ENCODE results near the gene PSMB10. TPM values are rescaled to one million over a fixed set of nuclear protein-coding genes. Genes with fewer than 3 reads are reported as not detected.

The PSMB10 gene
- total RNA-seq, 1 experiment from 2014 or later = 41.0 TPM

GRCh38 chr16:67977469-67978227, 41.0 kb upstream of the PSMB10 start:
- TF ChIP-seq EZH2phosphoT487 (IDR thresholded peaks at IDR 0.05; ENCODE audit: borderline replicate concordance) = no peak
- no peak for TF ChIP-seq ELF1 (IDR thresholded peaks at IDR 0.05; ENCODE audit: borderline replicate concordance, low read depth)
- TF ChIP-seq CTCF (IDR thresholded peaks at IDR 0.05 in 2 of 3, conservative IDR thresholded peaks at IDR 0.05 in 1 of 3; ENCODE audit: borderline replicate concordance in 1 of 3, insufficient read depth in 1 of 3, low read depth in 2 of 3, low read length in 2 of 3) = no peak
- TF ChIP-seq FOSL1 (IDR thresholded peaks at IDR 0.05; ENCODE audit: low read depth) = no peak
- no peak for TF ChIP-seq JUND (IDR thresholded peaks at IDR 0.05)
- TF ChIP-seq YY1 (IDR thresholded peaks at IDR 0.05; ENCODE audit: extremely low read depth, insufficient replicate concordance, low read depth, low read length) = no peak
- TF ChIP-seq POLR2A (IDR thresholded peaks at IDR 0.05; ENCODE audit: borderline replicate concordance, extremely low read depth, insufficient read depth, insufficient read length) = no peak
- TF ChIP-seq REST (IDR thresholded peaks at IDR 0.05; ENCODE audit: low read depth) = no peak
- no peak for TF ChIP-seq EZH2 (IDR thresholded peaks at IDR 0.05)
- no peak for TF ChIP-seq EGR1 (IDR thresholded peaks at IDR 0.05; ENCODE audit: low read depth)
- no peak for TF ChIP-seq POLR2AphosphoS5 (IDR thresholded peaks at IDR 0.05; ENCODE audit: low read depth, low read length)
- no peak for TF ChIP-seq MAX (IDR thresholded peaks at IDR 0.05)
- TF ChIP-seq TCF7L2 (IDR thresholded peaks at IDR 0.05; ENCODE audit: borderline replicate concordance, extremely low read depth, insufficient read depth, insufficient read length) = no peak
- TF ChIP-seq ZNF274 (IDR thresholded peaks at IDR 0.05; ENCODE audit: low read depth, low read length) = no peak
- no peak for TF ChIP-seq ZFX (IDR thresholded peaks at IDR 0.05)
- no peak for TF ChIP-seq CBX3 (IDR thresholded peaks at IDR 0.05; ENCODE audit: low read depth)
- TF ChIP-seq RAD21 (IDR thresholded peaks at IDR 0.05; ENCODE audit: low read depth) = no peak
- no peak for TF ChIP-seq ZBTB33 (IDR thresholded peaks at IDR 0.05; ENCODE audit: extremely low read depth, insufficient replicate concordance, low read length)
- TF ChIP-seq SIN3A (IDR thresholded peaks at IDR 0.05; ENCODE audit: low read depth) = no peak
- no peak for TF ChIP-seq ATF3 (IDR thresholded peaks at IDR 0.05)
- H3K9me3 ChIP-seq (ENCODE audit: control insufficient read depth in 1 of 2, insufficient read depth in 1 of 2, low read depth in 1 of 2, low read length in 2 of 2) = no peaks in the 10 kb centered on the region
- H3K27me3 ChIP-seq (ENCODE audit: insufficient read depth, low read length) = no peaks in the 10 kb centered on the region
- ChIA-PET POLR2A (no interaction called here), RAD21 (ENCODE audit: low non-redundant PET in 1 of 2, low total read pairs in 2 of 2, uncharacterized antibody in 2 of 2, unreplicated experiment in 2 of 2) (no interaction called here), CTCF (no interaction called here)
- no peak for DNase-seq (ENCODE audit: low read depth, low spot score)
- H3K4me1 ChIP-seq (ENCODE audit: control insufficient read depth in 1 of 2, insufficient read depth in 2 of 2, low read length in 2 of 2) = no peaks in the 10 kb centered on the region
- H3K9me2 ChIP-seq (ENCODE audit: insufficient read depth) = no peaks in the 10 kb centered on the region
- BruUV-seq (replicated peaks) = no TSS peak
- no peak overlapping the region for H3K9ac ChIP-seq (ENCODE audit: low read length)
- no peak overlapping the region for H3K27ac ChIP-seq (ENCODE audit: low read depth, low read length)
- H3K4me3 ChIP-seq (replicated peaks in 1 of 2; ENCODE audit: low read depth in 1 of 2, low read length in 2 of 2) = no peak overlapping the region
- H2AFZ ChIP-seq (ENCODE audit: low read depth, low read length, poor library complexity, severe bottlenecking) = no peak overlapping the region
- peak; percentile 57 for ATAC-seq
- intact Hi-C loops (cut with micrococcal nuclease) = no loop called here
- H3K4me2 ChIP-seq (ENCODE audit: low read length) = no peak overlapping the region
- H4K20me1 ChIP-seq (ENCODE audit: insufficient read depth) = no peaks in the 10 kb centered on the region
- H3K36me3 ChIP-seq (ENCODE audit: control insufficient read depth in 1 of 2, insufficient read depth in 2 of 2, low read length in 2 of 2) = no peaks in the 10 kb centered on the region
- no peaks in the 10 kb centered on the region for H3K79me2 ChIP-seq (ENCODE audit: insufficient read depth, low read length)

Measured in HCT116 (cell line).